Endothelial cell of umbilical vein (primary cell): ENCODE measurements around the gene RBMS1. TPM values are rescaled to one million over a fixed set of nuclear protein-coding genes. Genes with fewer than 3 reads are reported as not detected.

Experiments
- BruUV-seq: library from RNA; stranded (reverse); fragments of 400-500 nt; replicated peaks from 2 replicates; lab custom pipeline; 2021; lab: Mats Ljungman, UMichigan
- CTCF ChIA-PET: fragments of 300-600, 350-600 bp; sonication (Branson Sonifier 250); formaldehyde crosslinking; loops from one replicate; lab custom pipeline; 2021; ENCODE audit warnings: antibody characterized with exemption, inconsistent platforms; lab: Charles Lee
- POLR2A ChIA-PET: fragments of 300-600, 350-600 bp; sonication (Branson Sonifier 250); formaldehyde crosslinking; loops from one replicate; lab custom pipeline; 2021; ENCODE audit warnings: antibody characterized with exemption, inconsistent platforms; lab: Charles Lee
- DNase-seq: peaks from one replicate; pipeline ENCODE4 v3.0.0-alpha.2; 2011; ENCODE audit warnings: low read depth, low spot score
- FAIRE-seq: peaks from 2 replicates; lab custom pipeline; 2011; peaks lifted over from hg19 to GRCh38; lab: Jason Lieb, UNC
- H2AFZ ChIP-seq: 2 replicates; pipeline ENCODE4 v1.6.0; 2012; ENCODE audit warnings: low read depth, low read length, control low read depth, inconsistent platforms
- H3K27ac ChIP-seq: 2 replicates; pipeline ENCODE4 v1.5.1; 2011; ENCODE audit warnings: low read depth, mild to moderate bottlenecking, control low read depth, low read length, moderate library complexity; ENCODE audit not compliant: insufficient read depth
- H3K27me3 ChIP-seq, 2 experiments: 2 replicates each; pipeline versions ENCODE4 v1.6.0 to v1.6.1; 2011; ENCODE audit warnings: low read length in 2 of 2, mixed read lengths in 1 of 2; ENCODE audit not compliant: control insufficient read depth in 2 of 2, insufficient read depth in 2 of 2
- H3K36me3 ChIP-seq, 2 experiments: 2 replicates in 1 of 2; 3 replicates in 1 of 2; pipeline ENCODE4 v1.5.1; 2011; ENCODE audit warnings: low read length in 2 of 2, mild to moderate bottlenecking in 1 of 2, moderate library complexity in 1 of 2; ENCODE audit not compliant: control insufficient read depth in 2 of 2, insufficient read depth in 2 of 2; ENCODE audit errors: extremely low read depth in 1 of 2
- H3K4me1 ChIP-seq: 3 replicates; pipeline ENCODE4 v1.5.1; 2011; ENCODE audit warnings: mild to moderate bottlenecking, low read length; ENCODE audit not compliant: control insufficient read depth, insufficient read depth; ENCODE audit errors: extremely low read depth
- H3K4me2 ChIP-seq: 2 replicates; pipeline ENCODE4 v1.6.1; 2011; ENCODE audit warnings: low read length, control low read depth, mixed read lengths; ENCODE audit not compliant: insufficient read depth
- H3K4me3 ChIP-seq, 3 experiments: fragments of 200-600 bp in 1 of 3; sonication (generic), shearing (Covaris generic) in 1 of 3; replicated peaks in 1 of 3; 2 replicates each; pipeline ENCODE4 v1.5.1; 2011 to 2016; ENCODE audit warnings: control low read depth in 3 of 3, low read length in 3 of 3, mild to moderate bottlenecking in 2 of 3, inconsistent platforms in 1 of 3, low read depth in 1 of 3, moderate library complexity in 1 of 3; ENCODE audit not compliant: insufficient read depth in 1 of 3
- H3K79me2 ChIP-seq: 2 replicates; pipeline ENCODE4 v1.6.0; 2012; ENCODE audit warnings: low read length, inconsistent platforms; ENCODE audit not compliant: control insufficient read depth, insufficient read depth
- H3K9ac ChIP-seq: replicated peaks from 2 replicates; pipeline ENCODE3; 2011; ENCODE audit warnings: low read length, control low read depth; ENCODE audit not compliant: insufficient read depth; ENCODE audit errors: extremely low read depth
- H3K9me1 ChIP-seq: replicated peaks from 3 replicates; pipeline ENCODE4 v1.6.0; 2011; ENCODE audit warnings: mild to moderate bottlenecking, low read length; ENCODE audit not compliant: control insufficient read depth, insufficient read depth; ENCODE audit errors: extremely low read depth
- H3K9me3 ChIP-seq: replicated peaks from 2 replicates; pipeline ENCODE4 v1.5.1; 2012; ENCODE audit warnings: low read length, inconsistent platforms; ENCODE audit not compliant: control insufficient read depth, insufficient read depth
- H4K20me1 ChIP-seq: replicated peaks from 2 replicates; pipeline ENCODE3; 2011; ENCODE audit warnings: mild to moderate bottlenecking, low read length; ENCODE audit not compliant: control insufficient read depth, insufficient read depth; ENCODE audit errors: extremely low read depth
- CTCF ChIP-seq, 2 donors: IDR thresholded peaks; 1 replicate in 1 of 2; 2 replicates in 1 of 2; pipeline ENCODE4 v1.5.1; 2011; ENCODE audit warnings: low read length in 2 of 2, mild to moderate bottlenecking in 2 of 2, moderate library complexity in 2 of 2, control low read depth in 1 of 2, inconsistent platforms in 1 of 2, low read depth in 1 of 2; ENCODE audit not compliant: insufficient read depth in 1 of 2; ENCODE audit errors: extremely low read depth in 1 of 2
- EZH2 ChIP-seq: IDR thresholded peaks from 2 replicates; pipeline ENCODE4 v1.6.1; 2012; ENCODE audit warnings: borderline replicate concordance, low read depth, mild to moderate bottlenecking, moderate library complexity, low read length, inconsistent platforms; ENCODE audit not compliant: severe bottlenecking
- FOS ChIP-seq: IDR thresholded peaks from 2 replicates; pipeline ENCODE4 v1.6.1; 2011; ENCODE audit warnings: mild to moderate bottlenecking, low read length, moderate library complexity, borderline replicate concordance; ENCODE audit not compliant: insufficient read depth
- GATA2 ChIP-seq: IDR thresholded peaks from 2 replicates; pipeline ENCODE4 v1.7.0; 2011; ENCODE audit warnings: low read depth, mild to moderate bottlenecking, moderate library complexity, mixed read lengths, low read length; ENCODE audit not compliant: insufficient read length, insufficient read depth
- JUN ChIP-seq: IDR thresholded peaks from 2 replicates; pipeline ENCODE4 v1.6.1; 2011; ENCODE audit warnings: borderline replicate concordance, low read depth; ENCODE audit not compliant: insufficient read length, insufficient read depth
- MAX ChIP-seq: IDR thresholded peaks from 2 replicates; pipeline ENCODE4 v1.6.1; 2011; ENCODE audit not compliant: insufficient read depth, insufficient read length
- MYC ChIP-seq: IDR thresholded peaks from one replicate; pipeline ENCODE4 v1.6.1; 2011; ENCODE audit warnings: mild to moderate bottlenecking, low read depth, low read length
- POLR2A ChIP-seq: IDR thresholded peaks from 2 replicates; pipeline ENCODE4 v1.6.1; 2012; ENCODE audit warnings: low read depth, mild to moderate bottlenecking, control low read depth, low read length
- POLR2AphosphoS5 ChIP-seq: IDR thresholded peaks from 2 replicates; pipeline ENCODE4 v1.6.1; 2012; ENCODE audit warnings: low read depth, mild to moderate bottlenecking, control low read depth, low read length, moderate library complexity; ENCODE audit not compliant: insufficient read depth
- dilution Hi-C: fragments of 300-500 bp; cut with MboI; formaldehyde crosslinking; loops from one replicate; pipeline ENCODE4 v1.15.0; 2019; ENCODE audit warnings: low sequenced_read_pairs; ENCODE audit not compliant: extremely low pct_ligation_motif_present
- intact Hi-C: fragments of 100-400 bp; cut with micrococcal nuclease; formaldehyde crosslinking; loops from one replicate; pipeline ENCODE4 v1.10.0; 2022
- polyA plus RNA-seq, 4 experiments: library from polyadenylated mRNA; depleted of rRNA in 3 of 4; stranded (reverse) in 3 of 4; unstranded in 1 of 4; fragments of >200 nt; gene quantifications; 2 replicates each; pipeline versions ENCODE4 v1.2.1 to v1.2.3, GENCODE V29; 2011 to 2012; ENCODE audit warnings: missing spikeins in 1 of 4
- total RNA-seq: library from RNA; stranded (reverse); gene quantifications from 2 replicates; pipeline ENCODE4 v1.2.3, GENCODE V29; 2021

The RBMS1 gene
- total and polyA plus RNA-seq, 2 donors (not counting 3 experiments of a cell fraction or from before 2014, with no cell fraction given): 60.0 to 93.3 TPM

- peaks cover 4 to 13% of the 10 kb centered on the region in 2 experiments for H3K36me3 ChIP-seq
- no peak overlapping the region for H3K27ac ChIP-seq
- POLR2A ChIA-PET: no interaction called here
- H3K4me1 ChIP-seq: peaks cover 26% of the 10 kb centered on the region
- H3K9me3 ChIP-seq: no peaks in the 10 kb centered on the region
- no TSS peak for BruUV-seq
- no peak overlapping the region for H2AFZ ChIP-seq
- no peak for TF ChIP-seq CTCF (IDR thresholded peaks at IDR 0.05; ENCODE audit: extremely low read depth in 1 of 2, insufficient read depth in 1 of 2, low read depth in 1 of 2, low read length in 2 of 2)
- TF ChIP-seq MYC: no peak
- no peak for TF ChIP-seq GATA2
- no peak for TF ChIP-seq EZH2
- TF ChIP-seq JUN: no peak
- TF ChIP-seq POLR2AphosphoS5: no peak
- TF ChIP-seq POLR2A: no peak
- TF ChIP-seq MAX: no peak
- no peak for TF ChIP-seq FOS
- DNase-seq: no peak
- no peaks in the 10 kb centered on the region for H4K20me1 ChIP-seq
- FAIRE-seq: no peak
- no peak overlapping the region for H3K4me2 ChIP-seq
- CTCF ChIA-PET: no interaction called here
- H3K9ac ChIP-seq: no peak overlapping the region
- no peaks in the 10 kb centered on the region for H3K9me1 ChIP-seq
- no peaks in the 10 kb centered on the region for H3K27me3 ChIP-seq
- peaks cover 99% of the 10 kb centered on the region for H3K79me2 ChIP-seq
- dilution Hi-C loops (no loop called here), intact Hi-C loops (no loop called here)
- no peak overlapping the region for H3K4me3 ChIP-seq
Observed at GRCh38 chr2:160365716-160366367, 127.8 kb downstream of the RBMS1 start.
